Measurements from ENCODE around the gene CCNYL1.

DNA sequence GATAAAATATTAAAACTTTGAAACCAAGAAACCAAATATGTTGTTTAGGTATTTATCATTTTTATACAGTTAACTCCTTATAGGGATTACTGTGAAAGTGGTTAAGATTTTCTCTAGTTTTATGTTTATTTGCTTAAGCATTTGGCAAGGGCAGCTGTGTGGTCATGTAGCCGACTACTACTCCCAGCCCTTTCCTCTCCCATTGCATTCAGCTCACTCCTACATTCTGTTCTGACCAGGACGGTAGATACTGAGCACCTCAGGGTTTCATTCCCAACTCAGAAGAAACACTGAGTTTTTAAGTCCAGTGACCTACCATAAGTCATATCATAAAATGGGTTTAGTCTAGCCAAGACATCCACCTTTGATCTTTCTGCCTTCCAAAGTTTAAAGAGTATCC lies 38.4 kb downstream of the CCNYL1 start:
- TF ChIP-seq, protein P1, sequence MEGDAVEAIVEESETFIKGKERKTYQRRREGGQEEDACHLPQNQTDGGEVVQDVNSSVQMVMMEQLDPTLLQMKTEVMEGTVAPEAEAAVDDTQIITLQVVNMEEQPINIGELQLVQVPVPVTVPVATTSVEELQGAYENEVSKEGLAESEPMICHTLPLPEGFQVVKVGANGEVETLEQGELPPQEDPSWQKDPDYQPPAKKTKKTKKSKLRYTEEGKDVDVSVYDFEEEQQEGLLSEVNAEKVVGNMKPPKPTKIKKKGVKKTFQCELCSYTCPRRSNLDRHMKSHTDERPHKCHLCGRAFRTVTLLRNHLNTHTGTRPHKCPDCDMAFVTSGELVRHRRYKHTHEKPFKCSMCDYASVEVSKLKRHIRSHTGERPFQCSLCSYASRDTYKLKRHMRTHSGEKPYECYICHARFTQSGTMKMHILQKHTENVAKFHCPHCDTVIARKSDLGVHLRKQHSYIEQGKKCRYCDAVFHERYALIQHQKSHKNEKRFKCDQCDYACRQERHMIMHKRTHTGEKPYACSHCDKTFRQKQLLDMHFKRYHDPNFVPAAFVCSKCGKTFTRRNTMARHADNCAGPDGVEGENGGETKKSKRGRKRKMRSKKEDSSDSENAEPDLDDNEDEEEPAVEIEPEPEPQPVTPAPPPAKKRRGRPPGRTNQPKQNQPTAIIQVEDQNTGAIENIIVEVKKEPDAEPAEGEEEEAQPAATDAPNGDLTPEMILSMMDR (IDR thresholded peaks at IDR 0.05): no peak
- TF ChIP-seq ZFX (IDR thresholded peaks at IDR 0.05; ENCODE audit: borderline replicate concordance): no peak

All from 22Rv1 (cell line).